HUES64 (cell line): Measurements from ENCODE around the gene OR4C45.
"Not testable (repeated sequence)": the region's sequence is repeated elsewhere in the genome, so short reads cannot be mapped to it uniquely, and the experiment has no call there.

Experiments used
- H3K27ac ChIP-seq: 2 replicates; pipeline ENCODE4 v1.7.0; 2013; ENCODE audit warnings: low read depth, low read length, inconsistent platforms
- H3K27me3 ChIP-seq: 2 replicates; pipeline ENCODE4 v1.6.1; 2013; ENCODE audit warnings: mild to moderate bottlenecking, low read length; ENCODE audit not compliant: insufficient read depth
- H3K36me3 ChIP-seq: 2 replicates; pipeline ENCODE4 v1.6.1; 2013; ENCODE audit warnings: mild to moderate bottlenecking, low read length; ENCODE audit not compliant: insufficient read depth
- H3K4me1 ChIP-seq: 2 replicates; pipeline ENCODE4 v1.6.1; 2013; ENCODE audit warnings: mild to moderate bottlenecking, low read length, moderate library complexity; ENCODE audit not compliant: insufficient read depth
- H3K4me3 ChIP-seq: 2 replicates; pipeline ENCODE4 v1.5.1; 2013; ENCODE audit warnings: mild to moderate bottlenecking, low read length, moderate library complexity
- H3K9ac ChIP-seq: 2 replicates; pipeline ENCODE4 v1.6.1; 2013; ENCODE audit warnings: mild to moderate bottlenecking, low read depth, low read length
- H3K9me3 ChIP-seq: 2 replicates; pipeline ENCODE4 v1.6.1; 2013; ENCODE audit warnings: low read depth, low read length; ENCODE audit not compliant: insufficient read depth
- WGBS: fragments of 150-250, 120-280 bp; methylation state at CpG from one replicate; pipeline ENCODE4 v1.1.7; 2013; ENCODE audit warnings: missing lambda C conversion rate; 5-methylcytosine and 5-hydroxymethylcytosine counted together

Gene OR4C45

DNA sequence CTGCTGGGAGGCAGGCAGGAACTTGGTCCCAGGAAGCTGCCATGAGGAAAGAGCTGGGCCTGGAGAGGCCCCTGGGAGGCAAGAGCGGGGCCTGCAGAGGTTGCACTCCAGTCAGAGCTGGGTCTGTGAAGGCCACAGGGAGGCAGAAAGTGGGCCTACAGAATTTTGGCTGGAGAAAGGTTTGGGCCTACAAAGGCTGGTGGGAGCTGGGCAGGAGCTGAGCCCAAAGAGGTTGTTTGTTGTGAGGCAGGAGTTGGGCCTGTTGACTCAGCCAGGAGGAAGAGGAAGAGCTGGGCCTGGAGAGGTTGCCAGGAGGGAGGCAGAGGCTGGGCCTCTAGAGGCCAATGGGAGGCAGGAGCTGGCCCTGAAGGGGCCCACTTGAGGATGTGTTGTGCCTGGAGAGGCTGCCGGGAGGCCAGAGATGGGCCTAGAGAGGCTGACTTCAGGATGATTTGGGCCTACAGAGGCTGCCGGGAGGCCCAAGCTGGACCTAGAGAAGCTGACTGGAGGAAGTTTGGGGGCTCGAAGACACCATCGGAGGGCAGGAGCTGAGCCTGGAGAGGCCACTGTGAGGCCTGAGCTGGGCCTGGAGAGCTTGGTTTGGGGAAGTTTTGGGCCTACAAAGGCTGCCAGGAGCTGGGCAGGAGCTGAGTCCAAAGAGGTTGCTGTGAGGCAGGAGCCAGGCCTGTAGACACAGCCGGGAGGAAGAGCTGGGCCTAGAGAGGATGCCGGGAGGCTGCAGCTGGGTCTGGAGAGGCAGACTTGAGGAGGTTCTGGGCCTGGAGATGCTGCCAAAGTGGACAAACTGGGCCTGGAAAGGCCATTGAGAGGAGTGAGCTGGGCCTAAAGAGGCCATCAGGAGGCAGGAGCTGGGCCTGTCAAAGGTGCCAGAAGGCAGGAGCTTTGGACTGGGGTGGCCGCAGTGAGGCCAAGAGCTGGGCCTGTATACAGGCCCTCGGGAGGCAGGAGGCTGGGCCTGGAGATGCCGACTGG is 40.7 kb downstream of the OR4C45 start:
- 86% methylated on average over 10 of the region's 10 CpGs for WGBS
- Histone ChIP-seq H3K27ac (no peak overlapping the region), H3K4me3 (no peak overlapping the region), H3K27me3 (no peaks in the 10 kb centered on the region), H3K9ac (no peak overlapping the region), H3K4me1 (no peaks in the 10 kb centered on the region), H3K9me3 (peaks cover 98% of the 10 kb centered on the region), H3K36me3 (no peaks in the 10 kb centered on the region)

GRCh38 chr11:50074161-50074560 is 41.5 kb downstream of the OR4C45 start:
- H3K4me3 ChIP-seq, result no peak overlapping the region
- WGBS, result 80% methylated on average over 6 of the region's 6 CpGs
- no peaks in the 10 kb centered on the region for H3K36me3 ChIP-seq
- H3K27ac ChIP-seq, result no peak overlapping the region
- no peak overlapping the region for H3K9ac ChIP-seq
- peaks cover 99% of the 10 kb centered on the region for H3K9me3 ChIP-seq
- H3K27me3 ChIP-seq, result no peaks in the 10 kb centered on the region
- H3K4me1 ChIP-seq, result no peaks in the 10 kb centered on the region

GRCh38 chr11:50075856-50076255 is 43.2 kb downstream of the OR4C45 start:
- 74% methylated on average over 4 of the region's 4 CpGs for whole genome bisulfite sequencing
- Histone ChIP-seq H3K36me3 (no peaks in the 10 kb centered on the region), H3K27me3 (no peaks in the 10 kb centered on the region), H3K27ac (no peak overlapping the region), H3K4me3 (no peak overlapping the region), H3K4me1 (no peaks in the 10 kb centered on the region), H3K9ac (no peak overlapping the region), H3K9me3 (peaks cover 94% of the 10 kb centered on the region)

GRCh38 chr11:50077526-50077925 is 44.9 kb downstream of the OR4C45 start:
- Histone ChIP-seq H3K27me3 (no peaks in the 10 kb centered on the region), H3K9ac (no peak overlapping the region), H3K27ac (no peak overlapping the region), H3K4me3 (no peak overlapping the region), H3K9me3 (peaks cover 93% of the 10 kb centered on the region), H3K36me3 (no peaks in the 10 kb centered on the region), H3K4me1 (no peaks in the 10 kb centered on the region)
- 77% methylated on average over 5 of the region's 5 CpGs for WGBS

- Histone ChIP-seq H3K36me3 (no peaks in the 10 kb centered on the region), H3K4me3 (no peak overlapping the region), H3K27me3 (no peaks in the 10 kb centered on the region), H3K27ac (no peak overlapping the region), H3K4me1 (no peaks in the 10 kb centered on the region), H3K9ac (no peak overlapping the region), H3K9me3 (peaks cover 93% of the 10 kb centered on the region)
- 84% methylated on average over 1 of the region's 1 CpG for WGBS
These were observed 45.3 kb downstream of the OR4C45 start for GRCh38 chr11:50078001-50078400.

GRCh38 chr11:50078946-50079345 is 46.3 kb downstream of the OR4C45 start:
- not testable (repeated sequence) for H3K36me3 ChIP-seq, H3K4me1 ChIP-seq, H3K4me3 ChIP-seq, H3K27ac ChIP-seq, H3K9ac ChIP-seq, H3K27me3 ChIP-seq
- H3K9me3 ChIP-seq, result peaks cover 92% of the 10 kb centered on the region

DNA sequence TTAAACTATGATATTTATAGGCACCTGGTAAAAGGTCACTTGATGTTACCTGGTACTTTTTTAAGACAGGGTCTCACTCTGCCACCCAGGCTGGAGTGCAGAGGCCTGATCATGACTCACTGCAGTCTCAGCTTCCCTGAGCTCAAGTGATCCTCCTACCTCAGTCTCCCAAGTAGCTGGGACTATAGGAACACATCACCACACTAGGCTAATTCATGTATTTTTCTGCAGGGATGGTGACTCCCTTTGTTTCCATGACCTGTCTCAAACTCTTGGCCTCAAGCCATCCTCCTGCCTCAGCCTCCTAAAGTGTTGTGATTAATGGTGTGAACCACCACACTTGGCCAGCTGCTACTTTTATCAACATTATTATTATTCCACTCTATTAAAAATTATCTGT is 47.6 kb downstream of the OR4C45 start:
- no peaks in the 10 kb centered on the region for H3K36me3 ChIP-seq

More for the DNA sequence above, 47.6 kb downstream of the OR4C45 start:
- no peaks in the 10 kb centered on the region for H3K4me1 ChIP-seq
- no peak overlapping the region for H3K27ac ChIP-seq
- H3K9me3 ChIP-seq, result peaks cover 92% of the 10 kb centered on the region
- H3K27me3 ChIP-seq, result no peaks in the 10 kb centered on the region
- H3K4me3 ChIP-seq, result no peak overlapping the region
- no peak overlapping the region for H3K9ac ChIP-seq
